ENCODE results near the gene AMY2B.
"Not testable (repeated sequence)": the region's sequence is repeated elsewhere in the genome, so short reads cannot be mapped to it uniquely, and the experiment has no call there.

AMY2B gene

DNA sequence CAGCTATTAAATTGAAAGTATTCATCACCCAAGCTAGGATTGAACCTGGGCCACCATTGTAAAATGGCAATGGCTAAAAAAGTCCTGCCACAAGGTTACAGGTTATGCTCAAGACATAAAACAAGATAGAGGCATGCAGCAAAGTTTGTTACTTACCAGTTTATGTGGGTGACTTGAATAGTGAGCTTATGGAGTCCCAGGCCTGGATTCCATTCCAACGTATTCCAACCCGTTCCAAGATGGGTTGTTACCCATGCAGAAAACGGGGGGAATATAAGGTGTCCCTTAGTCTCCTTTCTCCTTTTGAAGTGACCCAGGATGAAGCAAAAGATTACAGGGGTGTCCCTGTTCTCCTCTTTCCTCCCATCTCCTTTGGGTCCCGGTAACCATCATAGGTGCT lies 56.0 kb downstream of the AMY2B start:
- DNase-seq (ENCODE audit: low spot score) = not testable (repeated sequence)
